MM.1S (cell line): ENCODE results near the gene DMPK.

Experiments used
- DNase-seq: peaks from one replicate; pipeline ENCODE4 v3.0.0-alpha.2; 2015
- H2AFZ ChIP-seq: fragments of 300-600 bp; sonication (generic); 2 replicates; pipeline ENCODE4 v1.6.0; 2016; ENCODE audit warnings: antibody characterized with exemption, low read length
- H3F3A ChIP-seq: fragments of 300-600 bp; sonication (generic); 2 replicates; pipeline ENCODE4 v1.6.1; 2016; ENCODE audit warnings: mild to moderate bottlenecking, antibody characterized with exemption, low read length, moderate library complexity, mixed read lengths; ENCODE audit not compliant: insufficient read depth
- H3K27ac ChIP-seq: fragments of 300-600 bp; sonication (generic); 2 replicates; pipeline ENCODE4 v1.5.1; 2016; ENCODE audit warnings: mild to moderate bottlenecking, low read length
- H3K27me3 ChIP-seq: fragments of 300-600 bp; sonication (generic); replicated peaks from 2 replicates; pipeline ENCODE4 v1.6.0; 2016; ENCODE audit warnings: low read length; ENCODE audit not compliant: insufficient read depth
- H3K36me3 ChIP-seq: fragments of 300-600 bp; sonication (generic); replicated peaks from 2 replicates; pipeline ENCODE4 v1.6.1; 2016; ENCODE audit warnings: mild to moderate bottlenecking, low read length, mixed read lengths; ENCODE audit not compliant: insufficient read depth
- H3K4me1 ChIP-seq: fragments of 300-600 bp; sonication (generic); 2 replicates; pipeline ENCODE4 v1.6.1; 2016; ENCODE audit warnings: low read length, mixed read lengths
- H3K4me2 ChIP-seq: fragments of 300-600 bp; sonication (generic); 2 replicates; pipeline ENCODE4 v1.6.0; 2016; ENCODE audit warnings: low read depth, low read length
- H3K4me3 ChIP-seq: fragments of 300-600 bp; sonication (generic); 2 replicates; pipeline ENCODE4 v1.5.1; 2016; ENCODE audit warnings: low read length, mixed read lengths
- H3K79me2 ChIP-seq: fragments of 300-600 bp; sonication (generic); 2 replicates; pipeline ENCODE4 v1.6.1; 2016; ENCODE audit warnings: mixed run types, low read length, mixed read lengths
- H3K9ac ChIP-seq: fragments of 300-600 bp; sonication (generic); 2 replicates; pipeline ENCODE4 v1.6.1; 2016; ENCODE audit warnings: low read length, mixed read lengths
- H3K9me2 ChIP-seq: fragments of 300-600 bp; sonication (generic); replicated peaks from 2 replicates; pipeline ENCODE4 v1.6.1; 2016; ENCODE audit warnings: mild to moderate bottlenecking, low read length, mixed read lengths; ENCODE audit not compliant: insufficient read depth
- H3K9me3 ChIP-seq: fragments of 300-600 bp; sonication (generic); replicated peaks from 2 replicates; pipeline ENCODE4 v1.6.1; 2016; ENCODE audit warnings: mild to moderate bottlenecking, low read length, mixed read lengths; ENCODE audit not compliant: insufficient read depth
- H4K20me1 ChIP-seq: fragments of 300-600 bp; sonication (generic); 2 replicates; pipeline ENCODE4 v1.6.1; 2016; ENCODE audit warnings: mild to moderate bottlenecking, low read length, moderate library complexity, mixed read lengths; ENCODE audit not compliant: insufficient read depth
- CTCF ChIP-seq: fragments of 300-600 bp; sonication (generic); IDR thresholded peaks from 2 replicates; pipeline ENCODE4 v1.5.1; 2016; ENCODE audit warnings: antibody characterized with exemption, low read length, mixed read lengths
- EZH2 ChIP-seq: fragments of 300-600 bp; sonication (generic); optimal IDR thresholded peaks from 2 replicates; pipeline ENCODE3; 2017; ENCODE audit warnings: low read depth, mild to moderate bottlenecking, antibody characterized with exemption, low read length, mixed read lengths
- EZH2phosphoT487 ChIP-seq: fragments of 300-600 bp; sonication (generic); IDR thresholded peaks from 2 replicates; pipeline ENCODE4 v1.6.1; 2018; ENCODE audit warnings: antibody characterized with exemption, low read length

The DMPK gene

GRCh38 chr19:45758921-45759320 is 23.4 kb downstream of the DMPK start:
- Histone ChIP-seq H3K4me2 (no peak overlapping the region), H3K27ac (no peak overlapping the region), H3K4me3 (no peak overlapping the region), H4K20me1 (no peaks in the 10 kb centered on the region), H3K9ac (no peak overlapping the region), H3F3A (no peaks in the 10 kb centered on the region), H3K27me3 (peaks cover 22% of the 10 kb centered on the region; the same call in 1 of the 2 replicates), H3K9me2 (no peaks in the 10 kb centered on the region), H2AFZ (no peak overlapping the region), H3K9me3 (no peaks in the 10 kb centered on the region), H3K4me1 (no peaks in the 10 kb centered on the region), H3K79me2 (no peaks in the 10 kb centered on the region), H3K36me3 (no peaks in the 10 kb centered on the region)
- DNase-seq, result no peak
- TF ChIP-seq EZH2phosphoT487 (no peak), CTCF (no peak), EZH2 (no peak)

- Histone ChIP-seq H3K9ac (no peak overlapping the region), H4K20me1 (no peaks in the 10 kb centered on the region), H3K4me2 (no peak overlapping the region), H3K27ac (no peak overlapping the region), H3K4me3 (no peak overlapping the region), H3K9me3 (no peaks in the 10 kb centered on the region), H3K36me3 (no peaks in the 10 kb centered on the region), H2AFZ (no peak overlapping the region), H3K9me2 (no peaks in the 10 kb centered on the region), H3F3A (no peaks in the 10 kb centered on the region), H3K4me1 (no peaks in the 10 kb centered on the region), H3K79me2 (no peaks in the 10 kb centered on the region), H3K27me3 (peaks cover 12% of the 10 kb centered on the region; the same call in 1 of the 2 replicates)
- DNase-seq, result no peak
- TF ChIP-seq EZH2phosphoT487 (no peak), CTCF (no peak), EZH2 (no peak)
Observed at GRCh38 chr19:45757695-45758094, 24.6 kb downstream of the DMPK start.

DNA sequence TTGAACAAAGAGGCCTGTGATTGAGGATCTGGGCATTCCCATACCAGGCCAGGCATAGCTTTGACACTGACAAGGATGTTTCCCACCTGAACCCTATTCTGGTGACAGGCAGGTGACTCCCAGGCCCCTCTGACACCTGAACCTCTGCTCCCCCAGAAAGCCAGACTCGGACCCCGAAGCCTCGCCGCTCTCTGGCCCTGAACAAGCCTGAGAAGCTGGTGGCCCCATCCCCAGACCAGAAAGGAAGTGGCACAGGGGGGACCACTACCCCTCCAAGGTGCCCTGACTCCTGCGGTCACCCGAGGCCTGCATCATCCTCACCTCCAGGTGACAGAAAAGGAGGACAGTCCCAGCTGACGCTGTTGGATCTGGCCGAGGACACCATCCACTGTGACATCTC is 28.0 kb downstream of the DMPK start:
- no peak overlapping the region for H3K27ac ChIP-seq

More for the DNA sequence above, 28.0 kb downstream of the DMPK start:
- Histone ChIP-seq H2AFZ (no peak overlapping the region), H3K79me2 (no peaks in the 10 kb centered on the region), H3K4me1 (no peaks in the 10 kb centered on the region), H3K4me2 (no peak overlapping the region), H3K4me3 (no peak overlapping the region), H3K27me3 (no peaks in the 10 kb centered on the region), H3K9me2 (no peaks in the 10 kb centered on the region), H3F3A (no peaks in the 10 kb centered on the region), H3K9me3 (no peaks in the 10 kb centered on the region), H3K9ac (no peak overlapping the region), H3K36me3 (no peaks in the 10 kb centered on the region), H4K20me1 (no peaks in the 10 kb centered on the region)
- DNase-seq, result no peak
- no peak for TF ChIP-seq EZH2
- no peak for TF ChIP-seq CTCF
- no peak for TF ChIP-seq EZH2phosphoT487
